Stimulated activated CD4-positive, alpha-beta T cell treated with anti-CD3 and anti-CD28 coated beads, Interleukin-2, amount 100 ng/mL, for 24 hours (primary cell): ENCODE measurements around the gene B3GLCT.

Experiments used
- DNase-seq, 2 donors: peaks; one replicate each; pipeline ENCODE4 v3.0.0-alpha.2; 2020

B3GLCT gene

GRCh38 chr13:31224963-31225559 is 25.3 kb downstream of the B3GLCT start:
- DNase-seq: no peak

GRCh38 chr13:31225998-31226675 is 26.4 kb downstream of the B3GLCT start:
- DNase-seq: no peak

- no peak for DNase-seq
Observed at GRCh38 chr13:31227063-31227462, 27.3 kb downstream of the B3GLCT start.

DNA sequence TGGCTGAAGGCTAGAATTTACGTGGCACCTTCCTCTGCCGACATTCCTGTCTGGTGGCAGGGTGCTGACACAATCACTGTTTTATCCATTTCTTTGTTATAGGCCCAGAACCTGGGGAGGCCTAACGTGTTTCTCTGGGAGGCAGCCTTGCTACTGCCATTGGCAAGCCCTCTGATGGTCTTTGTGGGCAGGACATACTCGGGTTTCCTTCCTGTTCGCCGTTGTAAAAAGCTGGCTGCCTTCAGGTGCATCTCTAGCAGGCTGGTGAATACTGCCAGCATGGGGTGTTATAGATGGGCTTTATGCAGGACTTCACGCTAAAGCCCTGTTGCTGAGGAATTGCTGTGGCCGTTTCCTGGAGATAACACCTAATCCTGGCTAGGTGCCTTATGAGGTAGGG is 28.1 kb downstream of the B3GLCT start:
- no peak for DNase-seq

DNA sequence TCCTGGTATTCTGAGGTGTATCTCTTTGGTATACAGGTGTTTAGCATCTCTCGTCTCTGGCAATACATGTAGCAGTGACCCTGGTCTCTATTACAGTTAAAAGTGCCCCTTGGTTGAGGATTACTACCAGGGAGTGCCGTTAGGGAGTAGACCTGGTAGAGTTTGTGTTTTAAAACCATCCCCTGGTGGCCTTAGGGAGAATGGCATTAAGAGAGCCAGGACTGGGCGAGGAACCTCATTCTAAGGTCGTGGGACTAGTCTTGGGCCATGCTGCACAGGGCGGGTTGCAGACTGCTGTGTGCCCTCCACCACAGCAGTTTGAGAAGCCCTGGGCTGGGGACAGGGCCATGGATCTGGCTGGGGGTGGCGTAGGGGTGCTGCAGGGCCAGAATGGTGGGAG is 35.0 kb downstream of the B3GLCT start:
- no peak for DNase-seq

GRCh38 chr13:31236211-31236786 is 36.5 kb downstream of the B3GLCT start:
- DNase-seq: no peak

- DNase-seq: no peak
Observed at GRCh38 chr13:31240921-31241320, 41.1 kb downstream of the B3GLCT start.

- no peak for DNase-seq
Observed at GRCh38 chr13:31242367-31242766, 42.6 kb downstream of the B3GLCT start.

DNA sequence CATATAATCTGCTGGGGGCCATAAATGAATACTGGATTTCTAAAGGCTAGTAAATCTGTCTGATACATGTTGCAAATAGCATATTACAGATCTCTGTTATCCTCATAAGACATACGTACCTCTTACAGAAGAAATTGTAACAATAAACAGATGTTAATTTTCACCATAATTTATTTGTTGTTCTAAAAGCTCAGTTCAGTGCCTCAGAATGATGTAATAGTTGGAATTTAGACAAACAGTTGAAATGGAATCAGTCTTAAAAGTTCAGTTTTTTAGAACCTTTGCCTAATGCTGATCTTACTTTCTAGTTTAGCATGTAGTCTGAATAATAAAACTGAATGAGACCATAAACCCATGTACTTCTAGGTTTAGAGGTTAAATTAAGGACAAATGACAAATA is 43.1 kb downstream of the B3GLCT start:
- no peak for DNase-seq

DNA sequence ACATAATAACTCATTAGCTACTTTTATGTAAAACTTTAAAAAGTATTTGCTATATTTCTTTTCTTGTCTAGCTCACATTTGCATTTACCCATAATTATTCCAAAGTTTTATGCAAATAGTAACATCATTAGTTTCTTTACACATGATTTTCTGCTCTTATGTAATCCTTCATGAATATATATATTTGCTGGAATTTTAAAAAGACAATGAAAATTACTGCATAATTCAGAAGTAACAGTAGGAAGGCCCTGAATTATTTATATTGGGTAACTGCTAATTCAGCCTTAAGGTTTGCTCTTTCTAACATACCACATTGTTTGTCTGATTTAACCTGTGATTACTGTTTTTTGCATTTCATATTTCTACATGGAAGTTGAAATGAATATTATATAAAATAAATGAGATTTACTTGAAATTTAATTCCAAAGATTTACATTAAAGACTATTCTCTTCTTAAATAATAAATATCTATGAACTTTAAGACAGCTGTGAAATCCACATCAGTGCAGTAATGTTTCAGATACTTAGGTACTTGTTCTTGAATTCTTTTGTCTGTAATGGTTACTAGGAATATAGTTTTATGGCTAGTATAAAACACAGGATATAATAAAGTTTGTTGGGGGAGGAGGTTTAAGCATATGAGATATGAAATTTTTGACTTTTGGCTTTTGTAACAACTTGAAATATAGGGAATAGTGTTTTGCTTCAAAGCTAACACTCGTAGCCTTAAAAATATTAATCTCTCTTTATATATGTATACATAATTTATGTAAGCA is 46.0 kb downstream of the B3GLCT start:
- no peak for DNase-seq

GRCh38 chr13:31246918-31247317 is 47.1 kb downstream of the B3GLCT start:
- DNase-seq: no peak

DNA sequence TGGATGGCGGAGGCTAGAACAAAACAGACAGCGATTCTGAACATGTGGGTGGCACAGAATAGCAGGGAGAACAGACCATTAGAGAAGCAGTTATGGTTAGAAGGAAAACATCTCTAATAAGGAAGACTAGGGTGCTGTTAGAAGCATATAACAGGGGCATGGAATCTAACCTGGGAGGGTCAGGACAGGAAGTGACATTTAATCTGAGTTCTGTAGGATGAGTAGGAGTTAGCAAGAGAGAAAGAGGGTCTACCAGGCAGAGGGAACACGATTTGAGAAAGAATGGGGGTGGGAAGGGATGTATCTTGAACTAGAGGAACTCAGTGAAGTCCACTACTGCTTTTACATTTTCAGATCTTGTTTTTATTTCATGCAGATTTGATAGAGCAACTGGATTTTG is 48.6 kb downstream of the B3GLCT start:
- DNase-seq: no peak

DNA sequence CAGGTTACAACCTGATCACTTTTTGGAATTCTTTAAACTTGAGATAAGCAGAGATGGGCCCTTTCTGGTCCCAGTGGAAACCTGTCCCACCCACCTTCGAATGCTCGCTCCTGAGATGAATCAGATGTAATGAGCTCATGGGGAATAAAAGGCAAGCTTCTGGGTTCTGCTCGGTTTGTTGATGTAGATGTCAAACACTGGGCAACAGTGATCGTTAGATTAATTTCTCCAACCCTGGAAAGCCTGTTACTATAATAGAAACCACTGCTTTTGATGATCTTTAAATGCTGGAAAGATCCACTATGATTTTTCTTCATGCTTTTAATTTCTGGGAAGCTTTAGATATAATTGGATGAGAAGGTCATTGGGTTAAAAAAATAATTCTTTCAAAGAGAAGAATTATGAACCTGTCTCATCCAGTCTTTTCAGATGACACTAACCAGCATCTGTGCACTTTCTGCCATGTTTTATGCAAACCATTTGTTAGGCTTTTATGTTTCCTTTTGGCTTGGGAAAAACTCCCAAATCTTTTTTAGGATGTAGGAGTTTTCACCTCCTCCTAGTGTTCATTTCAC is 49.3 kb downstream of the B3GLCT start:
- DNase-seq: no peak

DNA sequence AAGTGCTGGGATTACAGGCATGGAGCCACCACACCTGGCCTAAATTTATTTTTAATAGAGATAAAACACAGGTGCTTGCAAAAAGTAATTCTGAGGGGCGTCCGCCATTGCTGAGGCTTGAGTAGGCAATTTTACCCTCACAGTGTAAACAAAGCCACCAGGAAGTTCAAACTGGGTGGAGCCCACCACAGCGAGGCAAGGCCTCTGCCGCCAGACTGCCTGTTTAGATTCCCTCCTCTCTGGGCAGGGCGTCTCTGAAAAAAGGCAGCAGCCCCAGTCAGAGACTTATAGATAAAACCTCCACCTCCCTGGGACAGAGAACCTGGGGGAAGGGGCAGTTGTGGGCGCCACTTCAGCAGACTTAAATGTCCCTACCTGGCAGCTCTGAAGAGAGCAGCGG is 50.7 kb downstream of the B3GLCT start:
- no peak for DNase-seq

GRCh38 chr13:31261241-31261640 is 61.5 kb downstream of the B3GLCT start:
- no peak for DNase-seq

- no peak for DNase-seq
Observed at GRCh38 chr13:31263346-31263745, 63.6 kb downstream of the B3GLCT start.

DNA sequence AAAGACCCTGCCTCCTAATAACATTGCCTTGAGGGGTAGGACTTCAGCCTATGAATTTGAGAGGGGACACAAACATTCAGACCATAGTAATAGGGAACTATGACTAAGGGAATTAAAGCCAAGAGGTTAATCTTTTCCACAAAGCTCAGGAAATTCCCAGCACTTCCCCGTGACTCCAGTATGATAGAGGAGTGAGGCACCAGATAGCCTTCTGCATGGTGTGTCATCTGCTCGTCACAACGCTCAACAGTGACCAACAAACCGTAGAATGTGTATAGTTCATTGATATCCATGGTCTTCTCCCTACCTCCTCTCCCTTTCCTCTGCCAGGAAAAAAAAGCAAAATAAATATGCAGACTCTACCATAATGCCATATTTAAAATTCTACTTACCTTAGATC is 64.4 kb downstream of the B3GLCT start:
- no peak for DNase-seq

DNA sequence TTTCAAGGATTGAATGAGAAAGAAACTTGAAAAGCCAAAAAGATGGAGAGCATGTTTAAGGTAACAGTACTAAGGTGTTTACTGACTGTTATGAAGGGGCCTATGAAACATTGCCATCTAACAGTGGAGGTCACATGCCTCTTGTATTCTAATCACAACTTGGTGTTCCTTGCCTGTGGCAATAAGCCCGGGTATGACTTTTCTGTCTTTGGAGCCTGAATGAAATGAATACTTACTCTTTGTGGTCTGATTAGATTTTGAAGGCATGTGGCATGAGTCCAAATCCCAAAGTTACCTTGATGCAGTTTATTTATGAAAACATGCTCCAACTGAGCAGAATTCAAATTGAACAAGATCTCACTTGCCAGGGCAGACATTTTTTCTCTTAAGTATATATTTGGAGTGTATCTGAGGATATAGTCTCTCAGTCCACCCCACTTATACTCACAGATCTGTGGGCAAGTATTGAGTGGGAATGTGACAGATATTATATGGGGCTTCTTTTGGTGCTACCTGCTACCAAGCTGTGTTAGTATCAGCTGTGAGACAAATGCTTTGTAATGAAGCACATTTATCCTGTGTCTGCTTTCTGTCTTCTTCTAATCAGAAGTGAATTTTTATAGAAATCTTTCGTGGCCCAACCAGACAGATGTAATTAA is 67.5 kb downstream of the B3GLCT start:
- no peak for DNase-seq

DNA sequence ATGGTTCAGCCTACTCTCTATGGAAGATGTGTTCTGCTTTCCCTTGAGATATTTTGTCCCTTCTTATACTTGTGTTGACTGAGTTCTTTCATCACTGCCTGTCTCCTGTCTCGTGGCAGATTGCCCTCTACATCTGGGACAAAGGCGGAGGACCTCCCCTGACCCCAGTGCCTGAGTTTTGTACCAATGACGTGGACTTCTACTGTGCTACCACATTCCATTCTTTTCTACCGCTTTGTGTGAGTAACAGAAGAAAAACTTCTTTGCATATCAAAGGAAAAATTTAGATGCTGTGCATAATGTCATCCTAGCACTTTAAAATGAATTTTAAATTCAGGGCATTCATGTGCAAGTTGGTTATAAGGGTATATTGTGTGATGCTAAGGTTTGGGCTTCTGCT is 74.6 kb downstream of the B3GLCT start:
- DNase-seq: no peak

GRCh38 chr13:31276421-31276820 is 76.6 kb downstream of the B3GLCT start:
- no peak for DNase-seq

GRCh38 chr13:31278869-31279268 is 79.1 kb downstream of the B3GLCT start:
- no peak for DNase-seq

- no peak for DNase-seq
Observed at GRCh38 chr13:31282741-31283455, 83.1 kb downstream of the B3GLCT start.
